ENCODE data around the gene EZH1. TPM values are rescaled to one million over a fixed set of nuclear protein-coding genes. Genes with fewer than 3 reads are reported as not detected.

Gene EZH1
- total RNA-seq, result 7.7 and 20.0 TPM in 2 replicates

DNA sequence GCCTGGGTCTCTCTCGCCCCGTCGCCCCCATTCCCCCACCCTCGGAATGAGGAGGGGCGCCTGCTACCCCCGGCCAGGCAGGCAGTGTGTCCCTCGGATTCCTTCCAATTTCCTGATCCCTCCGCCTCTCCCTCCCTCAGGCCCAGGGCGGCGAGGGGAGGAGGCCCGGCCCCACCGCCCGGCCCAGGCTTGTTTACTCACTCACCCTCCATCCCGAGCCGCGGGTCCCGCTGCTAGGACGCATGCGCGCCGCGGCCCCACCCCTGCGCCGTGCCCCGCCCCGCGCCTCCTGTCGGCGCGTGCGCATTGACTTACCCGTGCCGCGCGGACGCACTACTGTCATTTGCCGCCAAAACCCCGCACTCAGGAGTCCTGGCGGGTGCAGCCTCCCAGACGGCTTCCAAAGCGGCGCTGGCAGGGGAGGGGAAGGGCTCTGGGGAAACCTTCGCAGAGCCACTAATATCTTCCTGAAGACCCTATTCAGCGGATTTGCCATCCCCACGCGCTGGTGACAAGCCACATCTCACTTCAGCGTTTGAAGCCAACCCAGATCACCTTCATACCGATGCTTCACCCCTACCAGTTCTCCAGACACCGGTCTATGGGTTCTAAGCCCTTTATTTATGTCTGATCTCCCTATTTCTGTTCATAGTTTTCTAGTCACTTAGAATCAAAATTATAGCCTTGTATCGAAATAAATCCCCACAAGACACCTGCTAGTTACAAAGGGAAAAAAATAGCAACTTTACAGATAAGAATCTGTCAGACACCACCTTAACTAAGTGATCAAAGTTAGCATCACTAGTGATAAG, at the start of gene EZH1:
Gene EZH1, minus strand, starts transcription at position 235 of the 812 bp plus-strand sequence. CDS start 16,099 bp downstream, outside the sequence.

GRCh38 chr17:42779936-42780850, 35.4 kb upstream of the EZH1 start, which contains the start of gene WNK4:
Gene WNK4 (plus strand): TSS chr17:42780610. CDS start chr17:42780699, 89 bp downstream.

GRCh38 chr17:42773290-42774035, 28.6 kb upstream of the EZH1 start, which contains the start of gene VPS25:
Gene VPS25 (plus strand): TSS chr17:42773449. CDS start chr17:42773476, 27 bp downstream.

GRCh38 chr17:42760652-42761581, 16.1 kb upstream of the EZH1 start, which contains the start of gene RAMP2:
Gene RAMP2 (plus strand): TSS chr17:42761227. CDS start chr17:42761262, 35 bp downstream.

DNA sequence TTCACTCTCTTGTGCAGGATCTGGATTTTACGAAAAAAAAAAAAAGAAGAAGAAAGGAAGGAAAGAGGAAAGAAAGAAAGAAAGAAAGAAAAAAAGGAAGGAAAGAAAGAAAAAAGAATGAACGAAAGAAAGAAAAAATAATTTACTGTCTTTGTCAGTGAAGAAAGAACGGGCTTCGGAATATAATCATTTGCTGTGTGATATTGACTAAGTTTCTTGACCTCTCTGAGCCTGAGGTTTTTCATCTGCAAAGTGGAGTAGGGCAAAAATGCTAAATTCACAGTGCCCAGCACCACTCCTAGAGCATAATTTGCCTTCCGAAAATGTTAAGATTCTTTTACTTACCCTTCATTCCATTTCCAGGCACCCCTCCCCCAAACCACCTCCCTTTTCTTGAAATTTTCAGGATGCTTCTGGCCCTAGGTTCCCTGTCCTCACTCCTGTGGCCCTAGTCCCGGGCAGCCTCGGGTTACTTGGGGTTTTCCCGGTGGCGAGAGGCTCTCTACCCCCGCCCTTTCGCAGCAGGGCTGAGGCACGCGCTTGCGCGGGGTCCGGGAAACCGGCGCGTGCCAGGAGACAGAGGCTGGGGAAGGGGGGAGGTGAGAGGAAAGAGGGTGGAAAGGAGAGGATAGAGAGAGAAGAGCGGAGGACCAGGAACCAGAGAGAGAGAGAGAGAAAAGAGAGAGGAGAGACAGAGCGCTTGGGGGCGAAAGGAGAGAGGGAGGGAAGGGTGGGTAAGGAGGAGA, 62.7 kb downstream of the EZH1 start, which contains the start of gene CNTNAP1:
Gene CNTNAP1, plus strand, starts transcription at position 556 of the 746 bp plus-strand sequence. CDS start 299 bp downstream, outside the sequence.

DNA sequence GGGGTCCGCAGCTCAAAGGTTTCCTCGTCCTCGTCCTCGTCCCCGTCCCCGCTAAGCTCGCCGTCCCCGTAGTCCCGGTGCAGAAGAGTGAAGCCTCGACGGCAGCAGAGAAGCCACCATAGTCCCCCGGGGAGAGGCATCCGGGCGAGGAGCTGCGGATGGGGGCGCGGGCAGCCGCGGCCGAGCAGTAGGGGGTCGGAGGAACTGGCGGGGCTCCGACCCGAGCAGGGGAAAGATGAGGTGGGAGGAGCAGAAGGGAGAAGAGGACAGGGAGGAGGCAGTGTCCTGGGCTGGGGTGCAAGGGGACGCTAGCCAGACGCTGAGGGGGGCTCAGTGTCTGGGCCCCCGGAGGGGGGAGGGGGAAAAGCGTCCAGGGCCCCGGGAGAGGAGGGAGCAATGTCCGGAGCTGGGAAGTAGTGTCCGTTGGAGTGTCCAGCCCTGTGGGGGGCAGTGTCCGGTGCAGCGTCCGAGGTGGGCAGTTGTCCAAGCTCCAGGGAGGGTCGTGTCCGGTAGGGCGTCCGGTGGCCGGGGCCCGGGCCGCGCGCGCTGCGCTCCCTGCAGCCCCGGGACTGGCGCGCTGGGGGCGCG, 68.3 kb downstream of the EZH1 start, which contains the start of gene PLEKHH3:
Gene PLEKHH3, minus strand, starts transcription at position 571 of the 588 bp plus-strand sequence. Its CDS starts 431 bp downstream, at position 140.

GRCh38 chr17:42659079-42659931, 85.5 kb downstream of the EZH1 start, which contains the start of gene TUBG2:
Gene TUBG2 (plus strand): TSS chr17:42659284. CDS start chr17:42659504, 220 bp downstream.

Other genes with a start within 250 kb of the EZH1 start
- 24.3 and 50.7 TPM in 2 replicates for gene NAGLU, start 208.8 kb downstream of the EZH1 start, total RNA-seq
- 5.4 and 8.6 TPM in 2 replicates for gene HSD17B1, start 192.1 kb downstream of the EZH1 start, total RNA-seq
- gene COASY, start 182.9 kb downstream of the EZH1 start, total RNA-seq, result 7.0 and 18.6 TPM in 2 replicates
- gene MLX, start 177.9 kb downstream of the EZH1 start, total RNA-seq, result 32.1 and 65.4 TPM in 2 replicates
- 2.3 and 16.3 TPM in 2 replicates for gene PSMC3IP, start 167.3 kb downstream of the EZH1 start, total RNA-seq
- 73.0 and 74.8 TPM in 2 replicates for gene RETREG3, start 135.7 kb downstream of the EZH1 start, total RNA-seq
- 20.3 and 42.2 TPM in 2 replicates for gene TUBG1, start 135.4 kb downstream of the EZH1 start, total RNA-seq
- 4.8 and 11.6 TPM in 2 replicates for gene TUBG2, start 85.8 kb downstream of the EZH1 start, total RNA-seq
- 10.7 and 11.6 TPM in 2 replicates for gene PLEKHH3, start 68.0 kb downstream of the EZH1 start, total RNA-seq
- gene CCR10, start 63.2 kb downstream of the EZH1 start, total RNA-seq, result 3.6 and 6.8 TPM in 2 replicates
- gene CNTNAP1, start 62.5 kb downstream of the EZH1 start, total RNA-seq, result 15.0 and 20.6 TPM in 2 replicates
- under 0.01 and 0.58 TPM in 2 replicates for gene RAMP2, start 16.2 kb upstream of the EZH1 start, total RNA-seq
- 65.7 and 92.6 TPM in 2 replicates for gene VPS25, start 28.4 kb upstream of the EZH1 start, total RNA-seq
- 3.5 and 4.5 TPM in 2 replicates for gene WNK4, start 35.6 kb upstream of the EZH1 start, total RNA-seq
- gene COA3, start 53.7 kb upstream of the EZH1 start, total RNA-seq, result 48.8 and 70.4 TPM in 2 replicates
- gene CNTD1, start 53.8 kb upstream of the EZH1 start, total RNA-seq, result under 0.01 and 0.19 TPM in 2 replicates
- 123 and 167 TPM in 2 replicates for gene BECN1, start 79.2 kb upstream of the EZH1 start, total RNA-seq
- gene PSME3, start 88.4 kb upstream of the EZH1 start, total RNA-seq, result 51.3 and 131 TPM in 2 replicates
- 0.28 and 0.38 TPM in 2 replicates for gene AOC2, start 99.5 kb upstream of the EZH1 start, total RNA-seq
- gene AOC3, start 106.2 kb upstream of the EZH1 start, total RNA-seq, result under 0.01 and 2.0 TPM in 2 replicates
- not detected in 2 replicates for gene G6PC1, start 155.8 kb upstream of the EZH1 start, total RNA-seq
- gene AARSD1, start 219.4 kb upstream of the EZH1 start, total RNA-seq, result 21.4 and 42.8 TPM in 2 replicates
- 0.28 and 0.58 TPM in 2 replicates for gene PTGES3L, start 235.0 kb upstream of the EZH1 start, total RNA-seq
- gene RUNDC1, start 235.5 kb upstream of the EZH1 start, total RNA-seq, result 13.2 and 14.6 TPM in 2 replicates